A673 (cell line): ENCODE results near the gene HES5. TPM values are rescaled to one million over a fixed set of nuclear protein-coding genes. Genes with fewer than 3 reads are reported as not detected.

Experiments used
- BruUV-seq: library from RNA; stranded (reverse); fragments of 400-500 nt; replicated peaks from 2 replicates; lab custom pipeline; 2021; lab: Mats Ljungman, UMichigan
- CTCF ChIA-PET: fragments of 300-600 bp; sonication (Branson Sonifier 250); formaldehyde crosslinking; loops from one replicate; lab custom pipeline; 2022; ENCODE audit warnings: antibody characterized with exemption; lab: Charles Lee
- POLR2A ChIA-PET: fragments of 300-600 bp; sonication (Branson Sonifier 250); formaldehyde crosslinking; loops from one replicate; lab custom pipeline; 2022; ENCODE audit warnings: antibody characterized with exemption; ENCODE audit not compliant: low non-redundant PET; lab: Charles Lee
- DNase-seq: peaks from one replicate; pipeline ENCODE4 v3.0.0-alpha.2; 2015; ENCODE audit warnings: low spot score
- H3K27ac ChIP-seq: fragments of 200-600 bp; sonication (generic); 2 replicates; pipeline ENCODE4 v1.5.1; 2016; ENCODE audit warnings: mixed run types, low read depth, mild to moderate bottlenecking, mixed read lengths, antibody characterized with exemption, low read length; ENCODE audit not compliant: poor library complexity, severe bottlenecking
- H3K27me3 ChIP-seq: fragments of 200-600 bp; sonication (generic); replicated peaks from 2 replicates; pipeline ENCODE4 v1.6.1; 2017; ENCODE audit warnings: mixed run types, low read depth, mild to moderate bottlenecking, mixed read lengths, antibody characterized with exemption, low read length; ENCODE audit not compliant: insufficient read depth, poor library complexity
- H3K36me3 ChIP-seq: fragments of 200-600 bp; sonication (generic); 2 replicates; pipeline ENCODE4 v1.6.1; 2016; ENCODE audit warnings: mixed run types, mild to moderate bottlenecking, mixed read lengths, antibody characterized with exemption, low read length; ENCODE audit not compliant: insufficient read depth, poor library complexity, severe bottlenecking
- H3K4me1 ChIP-seq: fragments of 200-600 bp; sonication (generic); 2 replicates; pipeline ENCODE4 v1.6.1; 2017; ENCODE audit warnings: mixed run types, mild to moderate bottlenecking, mixed read lengths, antibody characterized with exemption, low read length; ENCODE audit not compliant: insufficient read depth, poor library complexity, severe bottlenecking
- H3K4me3 ChIP-seq: fragments of 200-600 bp; sonication (generic); 2 replicates; pipeline ENCODE4 v1.5.1; 2016; ENCODE audit warnings: low read depth, mixed run types, mild to moderate bottlenecking, mixed read lengths, low read length; ENCODE audit not compliant: poor library complexity, severe bottlenecking
- H3K9me3 ChIP-seq: fragments of 200-600 bp; sonication (generic); 2 replicates; pipeline ENCODE4 v1.6.1; 2016; ENCODE audit warnings: mixed run types, low read depth, mild to moderate bottlenecking, mixed read lengths, antibody characterized with exemption, low read length; ENCODE audit not compliant: poor library complexity, severe bottlenecking
- EZH2 ChIP-seq: fragments of 200-600 bp; sonication (generic); IDR thresholded peaks from 2 replicates; pipeline ENCODE4 v1.6.1; 2017; ENCODE audit warnings: borderline replicate concordance, low read depth, mild to moderate bottlenecking, mixed read lengths, antibody characterized with exemption, low read length; ENCODE audit not compliant: poor library complexity, severe bottlenecking
- intact Hi-C: fragments of 100-400 bp; cut with micrococcal nuclease; formaldehyde crosslinking; loops from one replicate; pipeline ENCODE4 v1.10.0; 2022; ENCODE audit not compliant: unreplicated experiment
- total RNA-seq: library from RNA; stranded (reverse); gene quantifications from 2 replicates; pipeline ENCODE4 v1.2.3, GENCODE V29; 2021
- TF ChIP-seq, protein P1 (sequence below): fragments of 300-800, 200-600 bp; sonication (generic); conservative IDR thresholded peaks from 2 replicates; pipeline ENCODE4 v1.5.1; 2017; ENCODE audit warnings: low read depth, mild to moderate bottlenecking, antibody characterized with exemption, low read length, moderate library complexity, mixed read lengths

Gene HES5
- total RNA-seq, 1 experiment from 2014 or later, result not detected

DNA sequence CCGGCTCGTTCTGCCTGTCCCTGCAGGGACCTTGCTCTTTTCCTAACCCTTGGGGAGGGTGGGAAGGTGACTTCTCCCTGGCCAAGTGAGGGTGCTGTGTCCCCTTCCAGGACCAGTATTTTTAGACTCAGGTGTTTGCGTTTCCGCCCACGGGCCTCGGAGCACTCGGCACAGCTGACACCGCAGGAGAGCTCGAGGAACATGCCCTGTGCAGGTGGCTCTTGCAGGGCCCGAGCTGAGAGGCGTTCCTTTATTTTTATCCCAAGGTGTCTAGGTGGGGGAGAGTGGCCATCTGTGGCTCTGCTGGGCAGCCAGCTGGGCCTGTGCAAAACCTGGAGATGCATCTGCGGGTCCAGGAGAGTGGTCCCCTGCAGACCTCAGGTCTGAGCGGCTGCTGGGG lies 38.0 kb downstream of the HES5 start:
- POLR2A ChIA-PET, result no interaction called here
- Histone ChIP-seq H3K4me3 (no peak overlapping the region), H3K27ac (no peak overlapping the region), H3K27me3 (no peaks in the 10 kb centered on the region), H3K9me3 (no peaks in the 10 kb centered on the region), H3K36me3 (no peaks in the 10 kb centered on the region), H3K4me1 (no peaks in the 10 kb centered on the region)
- BruUV-seq, result no TSS peak
- no peak for TF ChIP-seq EZH2
- TF ChIP-seq, protein P1, sequence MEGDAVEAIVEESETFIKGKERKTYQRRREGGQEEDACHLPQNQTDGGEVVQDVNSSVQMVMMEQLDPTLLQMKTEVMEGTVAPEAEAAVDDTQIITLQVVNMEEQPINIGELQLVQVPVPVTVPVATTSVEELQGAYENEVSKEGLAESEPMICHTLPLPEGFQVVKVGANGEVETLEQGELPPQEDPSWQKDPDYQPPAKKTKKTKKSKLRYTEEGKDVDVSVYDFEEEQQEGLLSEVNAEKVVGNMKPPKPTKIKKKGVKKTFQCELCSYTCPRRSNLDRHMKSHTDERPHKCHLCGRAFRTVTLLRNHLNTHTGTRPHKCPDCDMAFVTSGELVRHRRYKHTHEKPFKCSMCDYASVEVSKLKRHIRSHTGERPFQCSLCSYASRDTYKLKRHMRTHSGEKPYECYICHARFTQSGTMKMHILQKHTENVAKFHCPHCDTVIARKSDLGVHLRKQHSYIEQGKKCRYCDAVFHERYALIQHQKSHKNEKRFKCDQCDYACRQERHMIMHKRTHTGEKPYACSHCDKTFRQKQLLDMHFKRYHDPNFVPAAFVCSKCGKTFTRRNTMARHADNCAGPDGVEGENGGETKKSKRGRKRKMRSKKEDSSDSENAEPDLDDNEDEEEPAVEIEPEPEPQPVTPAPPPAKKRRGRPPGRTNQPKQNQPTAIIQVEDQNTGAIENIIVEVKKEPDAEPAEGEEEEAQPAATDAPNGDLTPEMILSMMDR, result no peak
- intact Hi-C loops, result no loop called here
- DNase-seq, result no peak
- CTCF ChIA-PET, result no interaction called here

DNA sequence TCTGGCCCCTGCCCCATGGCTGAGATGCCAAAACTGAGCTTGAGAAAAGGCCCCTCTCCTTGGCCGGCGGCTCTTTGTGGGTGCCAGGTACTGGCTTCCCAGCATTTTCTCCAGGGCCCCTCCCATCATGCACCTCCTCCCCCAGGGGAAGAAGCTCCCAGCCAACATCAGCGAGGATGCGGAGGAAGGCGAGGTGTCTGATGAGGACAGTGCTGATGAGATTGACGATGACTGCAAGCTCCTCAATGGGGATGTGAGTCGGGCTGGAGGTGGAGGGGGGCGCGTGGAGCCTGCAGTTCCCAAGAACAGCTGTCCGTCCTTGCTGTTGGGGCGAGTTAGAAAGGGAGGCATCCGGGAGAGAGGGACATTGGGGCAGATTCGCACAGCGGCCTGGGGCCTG lies 40.4 kb downstream of the HES5 start:
- no peaks in the 10 kb centered on the region for H3K36me3 ChIP-seq
- no peak for TF ChIP-seq EZH2
- TF ChIP-seq, protein P1, result no peak
- H3K27me3 ChIP-seq, result no peaks in the 10 kb centered on the region
- H3K27ac ChIP-seq, result no peak overlapping the region
- no TSS peak for BruUV-seq
- no peak overlapping the region for H3K4me3 ChIP-seq
- CTCF ChIA-PET, result interaction anchor here (0.6 kb wide), 1 partner anchor 25 kb away, joined by 4 read pairs; no protein-coding TSS in a partner anchor
- no peak for DNase-seq
- intact Hi-C loops, result no loop called here
- no peaks in the 10 kb centered on the region for H3K9me3 ChIP-seq
- H3K4me1 ChIP-seq, result no peaks in the 10 kb centered on the region
- POLR2A ChIA-PET, result no interaction called here

DNA sequence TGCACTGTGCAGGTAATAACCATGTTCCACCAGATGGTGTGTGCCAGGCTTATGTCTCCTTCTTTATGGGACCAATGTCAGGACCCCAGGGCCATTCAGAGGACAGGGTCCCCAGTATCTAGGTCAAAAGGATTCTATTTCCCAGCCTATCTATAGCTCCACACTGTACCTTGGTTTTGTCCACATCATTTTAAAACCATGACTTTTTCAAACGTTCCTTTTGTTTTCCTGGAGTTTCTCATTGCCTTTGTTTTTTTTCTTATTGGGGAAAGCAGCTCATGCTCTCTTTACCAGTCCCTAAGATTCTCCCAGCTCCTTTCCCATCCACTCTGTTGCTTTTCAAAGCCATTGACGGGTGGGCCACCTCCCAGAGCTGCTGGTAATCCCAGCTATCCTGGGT lies 41.4 kb downstream of the HES5 start:
- no peak for TF ChIP-seq EZH2
- TF ChIP-seq, protein P1, result no peak
- BruUV-seq, result no TSS peak
- ChIA-PET CTCF (no interaction called here), POLR2A (interaction anchor here (0.6 kb wide), 1 partner anchor 936 kb away, joined by 13 read pairs; no protein-coding TSS in a partner anchor)
- Histone ChIP-seq H3K27ac (no peak overlapping the region), H3K4me1 (no peaks in the 10 kb centered on the region), H3K9me3 (no peaks in the 10 kb centered on the region), H3K4me3 (no peak overlapping the region), H3K36me3 (no peaks in the 10 kb centered on the region), H3K27me3 (no peaks in the 10 kb centered on the region)
- intact Hi-C loops, result no loop called here
- DNase-seq, result no peak
